ENCODE data around the gene NAV2.

GRCh38 chr11:20008190-20008870, 295.7 kb downstream of the NAV2 start:
- TF ChIP-seq, protein P1, sequence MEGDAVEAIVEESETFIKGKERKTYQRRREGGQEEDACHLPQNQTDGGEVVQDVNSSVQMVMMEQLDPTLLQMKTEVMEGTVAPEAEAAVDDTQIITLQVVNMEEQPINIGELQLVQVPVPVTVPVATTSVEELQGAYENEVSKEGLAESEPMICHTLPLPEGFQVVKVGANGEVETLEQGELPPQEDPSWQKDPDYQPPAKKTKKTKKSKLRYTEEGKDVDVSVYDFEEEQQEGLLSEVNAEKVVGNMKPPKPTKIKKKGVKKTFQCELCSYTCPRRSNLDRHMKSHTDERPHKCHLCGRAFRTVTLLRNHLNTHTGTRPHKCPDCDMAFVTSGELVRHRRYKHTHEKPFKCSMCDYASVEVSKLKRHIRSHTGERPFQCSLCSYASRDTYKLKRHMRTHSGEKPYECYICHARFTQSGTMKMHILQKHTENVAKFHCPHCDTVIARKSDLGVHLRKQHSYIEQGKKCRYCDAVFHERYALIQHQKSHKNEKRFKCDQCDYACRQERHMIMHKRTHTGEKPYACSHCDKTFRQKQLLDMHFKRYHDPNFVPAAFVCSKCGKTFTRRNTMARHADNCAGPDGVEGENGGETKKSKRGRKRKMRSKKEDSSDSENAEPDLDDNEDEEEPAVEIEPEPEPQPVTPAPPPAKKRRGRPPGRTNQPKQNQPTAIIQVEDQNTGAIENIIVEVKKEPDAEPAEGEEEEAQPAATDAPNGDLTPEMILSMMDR (conservative IDR thresholded peaks at IDR 0.05 in 1 of 2, IDR thresholded peaks at IDR 0.05 in 1 of 2; ENCODE audit: extremely low read depth in 1 of 2, insufficient read depth in 1 of 2, low read depth in 1 of 2, low read length in 2 of 2): no peak
- no peak for TF ChIP-seq EZH2 (IDR thresholded peaks at IDR 0.05; ENCODE audit: borderline replicate concordance, low read length)
